Measurements from ENCODE around the gene WDR1. TPM values are rescaled to one million over a fixed set of nuclear protein-coding genes. Genes with fewer than 3 reads are reported as not detected.
"Not testable (repeated sequence)": the region's sequence is repeated elsewhere in the genome, so short reads cannot be mapped to it uniquely, and the experiment has no call there.

Gene WDR1
- total RNA-seq, 1 experiment from 2014 or later, result 335 TPM

DNA sequence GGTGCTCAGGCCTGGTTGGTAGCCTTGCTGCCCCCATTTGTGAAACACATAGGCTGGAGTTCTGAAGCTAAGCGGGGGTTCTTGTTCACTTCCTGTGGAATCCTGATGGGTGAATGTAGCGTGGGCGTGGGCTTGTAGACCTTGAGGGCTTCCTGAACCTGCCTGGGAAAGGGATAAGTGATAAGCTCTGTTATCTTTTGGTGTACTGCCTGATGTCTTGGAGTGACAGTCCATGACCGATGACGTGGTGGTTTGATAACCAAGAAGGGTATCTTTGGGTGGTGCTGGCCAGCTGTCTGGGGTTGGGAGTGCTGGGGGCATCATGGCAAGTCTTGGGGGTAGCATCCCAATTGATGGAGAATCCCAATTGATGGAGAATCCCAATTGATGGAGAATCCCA lies 17.5 kb upstream of the WDR1 start:
- DNase-seq (ENCODE audit: low read depth), result no peak

DNA sequence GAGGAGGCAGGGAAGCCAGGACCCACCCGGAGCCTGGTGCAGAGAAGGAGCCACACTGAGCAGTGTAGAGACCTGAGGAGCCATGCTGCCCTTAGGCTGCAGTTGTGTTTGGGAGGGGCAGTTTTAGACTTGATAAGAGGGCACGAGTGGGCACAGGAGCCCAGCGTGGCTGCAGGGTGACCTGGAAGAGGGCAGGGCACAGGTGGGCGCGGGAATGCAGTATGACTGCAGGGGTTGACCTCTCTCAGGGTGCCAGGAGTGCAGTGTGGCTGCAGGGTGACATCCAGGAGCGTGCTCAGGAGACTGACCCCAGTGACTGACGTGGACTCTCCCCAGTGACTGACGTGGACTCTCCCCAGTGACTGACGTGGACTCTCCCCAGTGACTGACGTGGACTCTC lies 14.6 kb upstream of the WDR1 start:
- no peak for DNase-seq (ENCODE audit: low read depth)

DNA sequence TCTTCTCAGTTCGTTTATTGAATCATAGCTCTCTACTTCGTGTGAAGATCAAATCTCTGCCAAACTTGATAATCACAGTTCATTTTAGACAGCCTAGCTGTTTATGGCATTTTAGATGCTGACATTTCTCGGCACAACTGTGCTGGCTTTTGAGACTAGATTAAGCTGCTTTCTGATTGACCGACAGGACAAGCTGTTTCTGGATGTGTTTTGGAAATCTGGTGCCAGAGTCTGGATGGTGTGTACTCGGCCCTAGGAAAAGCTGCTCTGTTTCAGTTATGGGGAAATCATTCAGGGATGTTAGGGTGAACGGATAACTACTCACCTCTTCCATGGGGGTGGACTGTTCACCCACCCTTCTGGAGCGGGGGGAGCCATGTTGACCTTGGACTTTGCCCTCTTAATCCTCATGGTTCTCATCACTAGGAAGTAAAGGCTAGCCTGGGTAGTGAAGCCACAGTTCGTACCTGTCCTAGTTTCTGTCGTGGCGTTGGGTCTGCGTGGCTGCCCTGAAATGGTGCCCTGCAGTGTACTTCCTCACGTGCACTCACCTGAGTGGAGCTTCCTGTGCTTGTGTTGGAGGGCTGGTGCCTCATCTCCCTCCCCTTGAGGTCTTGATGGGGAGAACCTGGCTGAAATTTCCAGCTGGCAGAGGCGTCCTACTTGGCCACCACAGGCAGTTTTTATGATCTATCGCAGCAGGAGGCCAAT lies 13.7 kb upstream of the WDR1 start:
- DNase-seq (ENCODE audit: low read depth), result no peak

DNA sequence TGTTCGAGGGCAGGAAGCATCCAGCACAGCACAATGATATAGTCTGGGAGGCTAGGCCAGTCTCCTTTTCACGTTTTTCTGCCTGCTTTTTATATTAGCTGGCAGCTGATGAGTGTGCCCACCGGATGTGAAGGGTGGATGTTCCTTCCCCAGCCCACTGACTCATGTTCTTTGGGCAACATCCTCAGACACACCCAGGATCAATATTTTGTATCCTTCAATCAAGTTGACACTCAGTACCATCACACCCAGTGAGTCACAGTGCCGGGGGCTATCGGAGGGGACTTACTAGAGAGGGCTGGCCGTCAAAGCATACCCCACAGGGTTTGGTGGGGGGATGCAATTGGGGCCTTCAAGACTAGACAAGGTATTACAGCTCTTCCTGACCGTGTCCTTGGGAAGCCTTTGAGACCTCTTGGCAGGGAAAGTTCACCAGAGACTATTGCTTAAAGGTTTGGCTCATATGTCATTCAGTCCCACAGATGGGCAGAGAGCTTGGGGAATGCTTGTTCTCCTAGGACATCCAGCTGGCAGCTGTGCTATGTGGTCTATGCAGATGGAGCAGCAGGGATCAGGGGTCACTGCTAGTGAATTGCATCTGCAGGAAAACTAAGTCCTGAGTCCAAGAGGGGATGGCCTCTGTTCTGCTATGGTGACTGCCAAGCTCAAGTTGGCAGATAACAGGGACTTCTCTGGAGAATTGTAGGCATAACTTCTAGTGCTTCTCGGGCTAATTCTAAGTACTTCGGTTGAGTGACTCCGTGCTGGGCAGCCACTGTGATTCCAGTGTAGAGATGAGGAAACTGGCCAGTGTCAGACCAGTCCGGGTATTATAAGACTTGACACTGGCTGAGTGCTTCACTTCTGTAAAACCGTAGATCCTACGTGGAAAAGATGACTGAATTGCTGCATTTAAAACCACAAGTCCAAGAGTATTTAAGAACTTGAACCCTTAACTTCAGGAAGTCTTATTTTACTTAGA lies 12.9 kb upstream of the WDR1 start:
- DNase-seq (ENCODE audit: low read depth), result peak; percentile 58

- DNase-seq (ENCODE audit: low read depth), result no peak
These were observed 12.2 kb upstream of the WDR1 start for GRCh38 chr4:10128761-10129160.

- not testable (repeated sequence) for DNase-seq (ENCODE audit: low read depth)
These were observed 10.9 kb upstream of the WDR1 start for GRCh38 chr4:10127531-10127930.

DNA sequence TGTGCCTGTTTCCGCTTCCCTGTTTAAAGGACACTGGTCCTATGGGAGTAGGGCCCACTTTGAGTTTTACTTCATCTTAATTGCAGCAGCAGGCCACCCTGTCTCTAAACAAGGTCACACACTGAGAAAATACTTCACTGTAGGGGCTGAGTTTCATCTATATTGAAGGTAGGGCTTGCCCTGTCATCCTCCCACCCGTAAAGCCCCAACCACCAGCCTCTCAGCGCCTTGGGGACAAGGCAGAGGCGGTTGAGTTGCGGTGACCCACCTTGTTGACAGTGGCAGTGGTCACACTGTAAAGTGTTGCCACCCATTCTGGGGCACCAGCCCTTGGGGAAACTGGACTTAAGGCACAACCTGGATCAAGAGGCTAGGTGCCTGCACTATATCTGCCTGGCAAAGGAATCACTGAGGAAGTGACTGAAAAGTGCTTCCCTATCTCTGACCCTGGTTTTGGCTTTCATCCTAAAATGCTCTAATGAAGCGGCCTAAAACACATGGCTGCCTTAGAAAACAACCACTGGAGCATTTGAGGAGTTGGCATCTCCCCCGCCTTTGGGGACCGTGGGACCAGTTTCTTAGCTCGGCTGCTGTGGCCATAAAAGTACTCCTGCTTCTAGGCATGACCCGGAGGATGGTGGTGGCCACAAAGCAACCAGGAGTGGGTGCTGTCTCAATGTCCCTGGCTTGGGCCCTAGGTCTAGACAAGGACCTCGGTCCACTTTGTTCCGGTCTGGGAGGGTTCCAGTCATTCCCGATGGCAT lies 7.8 kb upstream of the WDR1 start:
- no peak for DNase-seq (ENCODE audit: low read depth)

DNA sequence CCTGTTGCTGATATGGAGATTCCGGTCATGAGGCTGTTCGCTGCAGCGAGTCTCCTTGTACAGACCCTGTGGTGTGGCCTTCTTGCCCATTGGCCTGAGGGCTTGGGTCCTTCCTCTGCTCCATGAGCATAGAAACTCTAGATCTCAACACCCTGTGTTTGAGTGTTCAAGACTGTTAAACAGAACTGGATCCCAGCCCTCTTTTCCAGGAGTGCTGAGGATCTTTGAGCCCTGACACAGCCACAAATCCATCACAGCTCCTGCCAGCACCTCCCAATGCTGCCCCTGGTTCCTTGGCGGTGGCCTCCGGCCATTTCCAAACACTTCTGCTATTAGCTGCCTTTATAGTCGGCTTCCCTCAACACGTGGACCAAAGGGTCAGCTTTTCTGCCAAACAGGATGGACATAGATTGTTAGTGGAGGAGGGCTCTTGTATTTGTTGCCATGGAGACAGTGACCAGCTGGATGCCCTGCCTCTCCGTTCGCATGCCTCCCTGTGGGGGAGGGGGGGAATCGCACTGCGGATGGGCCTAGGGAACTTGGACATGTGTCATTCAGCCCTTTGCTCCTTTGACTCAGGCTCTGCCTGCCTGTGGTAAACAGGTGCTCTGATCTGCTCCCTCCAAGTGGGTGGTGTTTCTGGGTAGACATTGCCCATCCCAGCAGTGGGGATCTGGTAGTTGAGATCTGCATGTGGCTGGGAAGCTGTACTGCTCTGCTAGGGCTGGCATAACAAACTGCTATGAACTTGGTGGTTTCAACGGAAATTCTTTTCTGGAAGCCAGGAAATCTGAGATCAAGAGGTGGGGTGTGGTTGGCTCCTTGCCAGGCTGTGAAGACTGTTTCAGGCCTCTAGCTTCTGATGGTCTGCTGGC lies 6.9 kb upstream of the WDR1 start:
- peak; percentile 75 for DNase-seq (ENCODE audit: low read depth)

- no peak for DNase-seq (ENCODE audit: low read depth)
These were observed 5.8 kb upstream of the WDR1 start for GRCh38 chr4:10122236-10122932.

DNA sequence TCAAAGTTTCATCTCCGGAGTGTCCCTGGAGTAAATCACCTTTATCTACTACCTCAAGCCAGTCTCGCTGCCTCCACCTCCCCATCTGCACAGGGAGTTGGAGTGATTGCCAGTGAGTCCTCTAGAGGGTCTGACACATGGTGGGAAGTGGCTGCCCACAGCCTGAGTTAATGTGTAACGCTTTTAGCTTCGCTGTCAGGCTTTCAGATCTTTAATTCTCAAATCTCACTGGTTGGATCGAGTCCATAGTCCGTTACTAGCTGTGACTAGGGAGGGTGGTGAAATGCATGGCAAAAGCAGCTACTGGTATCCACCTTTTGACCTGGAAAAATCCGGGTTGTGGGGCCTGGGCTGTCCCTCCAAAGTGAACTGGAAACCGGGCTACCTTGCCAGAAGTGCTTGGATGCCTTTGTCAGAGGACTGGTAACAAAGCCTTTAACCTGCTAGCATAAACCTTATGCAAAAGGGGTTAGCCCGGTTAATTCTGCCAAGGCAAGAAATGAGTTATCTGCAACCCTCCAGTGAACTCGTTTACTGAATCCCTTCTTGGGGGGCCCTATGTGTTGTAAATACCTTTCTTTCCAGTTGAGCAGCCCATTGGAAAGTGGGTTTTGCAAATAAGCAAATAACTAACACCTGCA lies 5.1 kb upstream of the WDR1 start:
- no peak for DNase-seq (ENCODE audit: low read depth)

DNA sequence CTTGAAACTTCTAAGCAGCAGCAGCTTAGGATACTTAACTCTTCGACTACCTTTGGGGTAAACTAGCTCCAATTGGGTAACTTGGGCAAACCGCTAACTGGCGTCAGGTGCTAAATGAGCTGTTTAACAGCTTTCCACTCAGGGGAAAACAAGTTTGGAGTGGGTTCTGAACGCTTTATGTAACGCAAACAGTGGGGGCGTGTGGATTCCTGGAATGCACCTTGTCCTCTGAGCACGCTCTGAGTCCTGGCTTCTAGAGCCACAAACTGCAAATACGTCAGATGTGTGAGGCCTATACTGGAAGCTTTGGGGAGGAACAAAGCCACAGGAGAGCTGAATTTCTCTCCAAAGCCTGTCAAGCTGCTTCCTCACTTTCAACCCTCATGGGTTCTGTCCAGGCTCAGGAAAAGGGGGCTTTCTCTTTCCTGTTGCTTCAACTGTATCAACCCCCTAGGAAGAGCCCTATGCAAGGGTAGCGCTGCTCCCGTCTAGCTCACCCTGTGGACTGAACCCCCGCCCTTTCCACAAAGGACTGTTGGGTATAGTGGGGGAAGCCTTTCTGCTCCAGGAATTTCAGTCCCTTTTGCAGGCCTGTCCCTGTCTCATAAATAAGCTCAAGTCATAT lies 4.5 kb upstream of the WDR1 start:
- DNase-seq (ENCODE audit: low read depth), result no peak

DNA sequence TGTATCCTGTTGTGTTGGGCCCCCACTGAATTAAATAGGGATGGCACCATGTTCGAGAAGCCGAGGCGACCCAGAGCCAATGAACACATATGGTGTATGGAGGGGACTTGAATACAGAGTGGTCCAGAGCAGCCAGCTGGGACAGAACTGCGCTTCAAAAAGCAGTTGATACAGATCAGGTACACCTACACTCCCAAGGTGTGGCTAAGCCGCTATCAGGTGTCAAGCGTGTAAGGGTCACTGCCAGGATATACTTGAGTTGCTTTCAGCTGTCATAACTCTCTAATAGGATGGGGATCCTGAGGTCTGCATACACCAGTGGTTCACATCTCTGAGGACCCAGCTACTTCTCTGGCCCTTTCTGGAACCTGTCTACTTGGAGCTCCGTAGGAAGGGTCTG lies 3.2 kb upstream of the WDR1 start:
- DNase-seq (ENCODE audit: low read depth), result no peak

DNA sequence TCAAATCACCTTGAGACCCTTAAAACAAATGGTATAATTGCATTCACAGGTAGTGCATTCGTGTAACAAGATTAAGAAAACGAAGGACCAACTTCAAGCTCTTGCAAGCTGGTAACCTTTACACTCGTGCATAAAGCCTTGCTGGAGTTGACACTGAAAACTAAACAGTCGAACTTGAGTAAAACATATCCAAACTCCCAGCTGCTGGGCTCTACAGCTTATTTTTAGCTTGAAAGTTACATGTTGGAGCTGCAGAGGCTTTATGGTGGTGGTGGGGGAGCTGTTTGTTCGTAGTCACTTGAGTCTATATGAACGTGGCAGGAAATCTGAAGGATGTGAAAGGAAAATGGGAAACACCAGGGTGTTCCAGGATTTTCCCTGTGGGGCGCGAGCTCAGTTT lies 2.7 kb upstream of the WDR1 start:
- DNase-seq (ENCODE audit: low read depth), result no peak

GRCh38 chr4:10118048-10119004 lies 1.7 kb upstream of the WDR1 start:
- DNase-seq (ENCODE audit: low read depth), result no peak

GRCh38 chr4:10117359-10118047 lies 904 bp upstream of the WDR1 start:
- no peak for DNase-seq (ENCODE audit: low read depth)

GRCh38 chr4:10115797-10116568 lies 616 bp downstream of the WDR1 start:
- no peak for DNase-seq (ENCODE audit: low read depth)

- peak; percentile 54 for DNase-seq (ENCODE audit: low read depth)
These were observed 1.3 kb downstream of the WDR1 start for GRCh38 chr4:10115271-10115796.

Data from LHCN-M2 (cell line).